DMS153 treated with DMSO at 0.1 percent for 48 hours (cell line): Measurements from ENCODE around the gene CD200R1L.
"Not testable (repeated sequence)": the region's sequence is repeated elsewhere in the genome, so short reads cannot be mapped to it uniquely, and the experiment has no call there.

Source experiments
- DNase-seq: peaks from one replicate; lab custom pipeline; 2025; ENCODE audit not compliant: unreplicated experiment; lab: John Stamatoyannopoulos, UW

The CD200R1L gene

GRCh38 chr3:112846764-112847163 lies at the start of gene CD200R1L:
CD200R1L (minus strand) TSS chr3:112846864; CDS start chr3:112829367, 17,497 bp downstream.
- DNase-seq, result no peak

GRCh38 chr3:112894258-112894657 lies 47.6 kb upstream of the CD200R1L start:
- DNase-seq, result no peak

- DNase-seq, result no peak
These were observed 42.7 kb upstream of the CD200R1L start for GRCh38 chr3:112889357-112889756.

GRCh38 chr3:112888381-112889085 lies 41.9 kb upstream of the CD200R1L start:
- DNase-seq, result no peak

- no peak for DNase-seq
These were observed 38.1 kb upstream of the CD200R1L start for GRCh38 chr3:112884678-112885290.

GRCh38 chr3:112881891-112882290 lies 35.2 kb upstream of the CD200R1L start:
- no peak for DNase-seq

GRCh38 chr3:112875561-112875960 lies 28.9 kb upstream of the CD200R1L start:
- DNase-seq, result no peak

GRCh38 chr3:112874725-112875124 lies 28.1 kb upstream of the CD200R1L start:
- DNase-seq, result no peak

- no peak for DNase-seq
These were observed 27.0 kb upstream of the CD200R1L start for GRCh38 chr3:112873632-112874031.

- no peak for DNase-seq
These were observed 25.1 kb upstream of the CD200R1L start for GRCh38 chr3:112871735-112872134.

- DNase-seq, result no peak
These were observed 19.1 kb upstream of the CD200R1L start for GRCh38 chr3:112865757-112866156.

GRCh38 chr3:112860898-112861297 lies 14.2 kb upstream of the CD200R1L start:
- DNase-seq, result no peak

- DNase-seq, result no peak
These were observed 11.9 kb upstream of the CD200R1L start for GRCh38 chr3:112858410-112859069.

- DNase-seq, result no peak
These were observed 10.9 kb upstream of the CD200R1L start for GRCh38 chr3:112857526-112857925.

GRCh38 chr3:112856537-112856936 lies 9.9 kb upstream of the CD200R1L start:
- DNase-seq, result no peak

GRCh38 chr3:112855883-112856282 lies 9.2 kb upstream of the CD200R1L start:
- no peak for DNase-seq

- DNase-seq, result not testable (repeated sequence)
These were observed 8.4 kb upstream of the CD200R1L start for GRCh38 chr3:112855074-112855473.

- DNase-seq, result no peak
These were observed 1.5 kb upstream of the CD200R1L start for GRCh38 chr3:112848196-112848595.

GRCh38 chr3:112847692-112848091 lies 1.0 kb upstream of the CD200R1L start:
- DNase-seq, result no peak

- no peak for DNase-seq
These were observed 892 bp downstream of the CD200R1L start for GRCh38 chr3:112845772-112846171.

GRCh38 chr3:112829046-112829445 lies 17.6 kb downstream of the CD200R1L start:
- DNase-seq, result no peak
